PC-3 (cell line): Measurements from ENCODE around the gene MAST4. TPM values are rescaled to one million over a fixed set of nuclear protein-coding genes. Genes with fewer than 3 reads are reported as not detected.

Experiments used
- ATAC-seq: fragments of 200-7000 bp; cut with Tn5 transposase; 2 replicates; pipeline ENCODE4 v1.9.1; 2020; ENCODE audit warnings: mild to moderate bottlenecking, moderate library complexity
- BruUV-seq: library from RNA; stranded (reverse); fragments of 400-500 nt; replicated peaks from 2 replicates; lab custom pipeline; 2021; lab: Mats Ljungman, UMichigan
- CTCF ChIA-PET: fragments of 300-600 bp; sonication (Branson Sonifier 250); formaldehyde crosslinking; loops from one replicate; lab custom pipeline; 2022; ENCODE audit warnings: antibody characterized with exemption; lab: Charles Lee
- POLR2A ChIA-PET: fragments of 300-600 bp; sonication (Branson Sonifier 250); formaldehyde crosslinking; loops from one replicate; lab custom pipeline; 2022; ENCODE audit warnings: antibody characterized with exemption; ENCODE audit not compliant: unreplicated experiment; lab: Charles Lee
- DNase-seq: peaks from one replicate; pipeline ENCODE4 v3.0.0-alpha.2; 2015
- H2AFZ ChIP-seq: fragments of 300-600 bp; sonication (generic); 2 replicates; pipeline ENCODE4 v1.6.0; 2016; ENCODE audit warnings: antibody characterized with exemption, low read length
- H3F3A ChIP-seq: fragments of 300-600 bp; sonication (generic); one replicate; pipeline ENCODE4 v1.6.0; 2017; ENCODE audit warnings: antibody characterized with exemption, low read length, control low read depth, mild to moderate bottlenecking; ENCODE audit not compliant: unreplicated experiment
- H3K27ac ChIP-seq: fragments of 300-600 bp; sonication (generic); 2 replicates; pipeline ENCODE4 v1.5.1; 2016; ENCODE audit warnings: mild to moderate bottlenecking, low read length
- H3K27me3 ChIP-seq: fragments of 300-600 bp; sonication (generic); 2 replicates; pipeline ENCODE4 v1.6.1; 2016; ENCODE audit warnings: low read length, mixed read lengths
- H3K36me3 ChIP-seq: fragments of 300-600 bp; sonication (generic); 2 replicates; pipeline ENCODE4 v1.6.1; 2016; ENCODE audit warnings: low read depth, mixed run types, low read length, mixed read lengths
- H3K4me1 ChIP-seq: fragments of 300-600 bp; sonication (generic); 2 replicates; pipeline ENCODE4 v1.5.1; 2016; ENCODE audit warnings: low read length; ENCODE audit not compliant: insufficient read depth
- H3K4me2 ChIP-seq: fragments of 300-600 bp; sonication (generic); 2 replicates; pipeline ENCODE4 v1.6.0; 2016; ENCODE audit warnings: low read length
- H3K4me3 ChIP-seq: fragments of 300-600 bp; sonication (generic); 2 replicates; pipeline ENCODE4 v1.5.1; 2016; ENCODE audit warnings: mild to moderate bottlenecking, low read length, mixed read lengths
- H3K79me2 ChIP-seq: fragments of 300-600 bp; sonication (generic); 2 replicates; pipeline ENCODE4 v1.6.1; 2017; ENCODE audit warnings: low read length, mixed read lengths
- H3K9ac ChIP-seq: fragments of 300-600 bp; sonication (generic); 2 replicates; pipeline ENCODE4 v1.6.0; 2016; ENCODE audit warnings: mild to moderate bottlenecking, low read length
- H3K9me2 ChIP-seq: fragments of 300-600 bp; sonication (generic); replicated peaks from 2 replicates; pipeline ENCODE4 v1.6.1; 2016; ENCODE audit warnings: mixed run types, low read length, mixed read lengths
- H3K9me3 ChIP-seq: fragments of 300-600 bp; sonication (generic); 2 replicates; pipeline ENCODE4 v1.6.1; 2016; ENCODE audit warnings: low read length, mixed read lengths
- H4K20me1 ChIP-seq: fragments of 300-600 bp; sonication (generic); 2 replicates; pipeline ENCODE4 v1.6.1; 2016; ENCODE audit warnings: low read length, mixed read lengths
- EZH2 ChIP-seq: fragments of 300-600 bp; sonication (generic); IDR thresholded peaks from one replicate; pipeline ENCODE4 v1.6.1; 2017; ENCODE audit warnings: antibody characterized with exemption, mild to moderate bottlenecking, low read length; ENCODE audit not compliant: unreplicated experiment
- EZH2phosphoT487 ChIP-seq: fragments of 300-600 bp; sonication (generic); IDR thresholded peaks from 2 replicates; pipeline ENCODE4 v1.6.1; 2018; ENCODE audit warnings: mild to moderate bottlenecking, antibody characterized with exemption, low read length, borderline replicate concordance
- intact Hi-C: fragments of 100-400 bp; cut with micrococcal nuclease; formaldehyde crosslinking; loops from 2 replicates; pipeline ENCODE4 v1.9.0; 2023
- total RNA-seq: library from RNA; depleted of rRNA; stranded (reverse); fragments of >200 nt; gene quantifications from 2 replicates; pipeline ENCODE4 v1.2.3, GENCODE V29; 2014
- TF ChIP-seq, protein P1 (sequence below): fragments of 300-600 bp; sonication (generic); conservative IDR thresholded peaks from 2 replicates; pipeline ENCODE4 v1.5.1; 2017; ENCODE audit warnings: antibody characterized with exemption, low read depth, mild to moderate bottlenecking, low read length

MAST4 gene
- total RNA-seq, 1 experiment from 2014 or later = 7.9 TPM

DNA sequence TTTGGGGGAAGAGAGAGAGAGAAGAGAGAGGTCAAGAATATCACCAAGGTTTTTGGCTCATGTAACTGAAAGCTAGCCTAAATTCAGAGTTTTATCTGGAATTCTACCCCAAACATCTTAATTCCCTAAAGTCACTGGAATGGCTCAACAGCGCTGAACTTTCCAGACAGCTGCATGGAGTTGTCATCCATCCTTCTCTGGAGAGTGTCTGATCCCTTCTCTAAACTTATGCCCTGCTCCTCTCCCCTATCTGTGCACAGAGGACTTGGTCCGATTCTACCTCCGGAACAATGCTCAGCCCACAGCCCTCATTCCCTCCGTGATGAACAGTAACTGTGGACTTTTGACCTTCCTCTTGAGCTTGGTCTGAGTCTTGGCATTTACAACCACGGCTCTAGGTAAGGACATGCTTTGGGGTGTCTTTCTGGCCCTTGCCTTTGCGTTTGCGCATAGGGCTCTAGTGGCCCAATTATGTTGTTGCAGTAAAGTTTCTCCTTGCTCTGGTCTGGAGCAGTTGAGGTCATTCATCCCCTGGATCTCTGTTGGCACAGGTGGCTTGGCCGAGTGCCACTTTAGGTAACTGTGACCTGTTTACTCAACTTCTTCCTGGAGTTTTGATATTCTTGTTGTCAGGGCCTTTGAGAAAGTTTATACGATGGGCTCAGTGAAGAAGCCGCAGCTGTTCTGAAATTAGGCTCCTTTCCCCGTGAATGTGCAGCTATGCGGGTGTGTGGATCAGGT lies 618.7 kb downstream of the MAST4 start:
- POLR2A ChIA-PET = no interaction called here
- DNase-seq = no peak

DNA sequence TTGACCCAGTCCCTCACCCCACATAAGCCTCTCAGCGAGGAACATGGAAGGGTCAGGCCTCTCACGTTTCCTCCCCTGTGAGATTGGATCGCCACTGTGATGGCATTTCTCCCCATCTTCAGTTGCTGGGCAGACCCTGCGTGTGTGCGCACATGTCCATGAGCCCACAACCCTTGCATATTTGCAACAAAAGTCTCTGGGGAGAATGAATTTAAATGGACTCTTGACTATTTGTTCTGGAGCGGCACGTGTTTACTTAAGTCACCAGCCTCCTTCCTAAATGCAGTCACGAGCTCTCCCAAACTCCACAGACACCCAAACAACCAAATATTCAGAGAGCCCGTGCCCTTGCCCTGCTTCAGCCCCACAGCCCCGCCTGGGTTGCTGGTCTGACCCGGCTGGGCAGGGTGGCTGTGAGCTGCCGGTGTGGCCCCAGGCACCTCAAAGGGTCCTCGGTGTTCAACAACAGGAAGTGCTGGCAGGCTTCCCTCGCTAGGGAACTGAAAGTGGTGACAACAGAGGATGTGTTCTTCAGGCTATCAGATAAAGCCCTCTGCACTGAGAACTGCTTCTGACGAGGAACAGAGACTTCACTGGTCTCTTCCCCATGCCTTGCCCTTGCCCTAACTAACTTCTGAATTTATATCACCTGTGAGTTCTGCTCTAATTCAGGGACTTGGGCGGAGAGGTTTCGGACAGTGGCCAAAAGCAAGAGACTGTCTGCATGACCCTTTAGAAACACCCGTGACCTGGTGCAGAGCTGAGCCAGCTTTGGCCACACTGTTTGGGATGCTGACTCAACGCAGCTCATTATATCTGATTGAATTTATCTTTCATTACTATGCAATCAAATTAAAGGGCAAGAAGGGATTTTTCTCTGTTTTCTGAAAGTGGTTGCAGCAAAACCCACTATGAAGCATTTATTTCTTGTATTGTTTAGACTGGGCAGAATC lies 619.6 kb downstream of the MAST4 start:
- TF ChIP-seq EZH2phosphoT487 (no peak), EZH2 (no peak)
- TF ChIP-seq, protein P1, sequence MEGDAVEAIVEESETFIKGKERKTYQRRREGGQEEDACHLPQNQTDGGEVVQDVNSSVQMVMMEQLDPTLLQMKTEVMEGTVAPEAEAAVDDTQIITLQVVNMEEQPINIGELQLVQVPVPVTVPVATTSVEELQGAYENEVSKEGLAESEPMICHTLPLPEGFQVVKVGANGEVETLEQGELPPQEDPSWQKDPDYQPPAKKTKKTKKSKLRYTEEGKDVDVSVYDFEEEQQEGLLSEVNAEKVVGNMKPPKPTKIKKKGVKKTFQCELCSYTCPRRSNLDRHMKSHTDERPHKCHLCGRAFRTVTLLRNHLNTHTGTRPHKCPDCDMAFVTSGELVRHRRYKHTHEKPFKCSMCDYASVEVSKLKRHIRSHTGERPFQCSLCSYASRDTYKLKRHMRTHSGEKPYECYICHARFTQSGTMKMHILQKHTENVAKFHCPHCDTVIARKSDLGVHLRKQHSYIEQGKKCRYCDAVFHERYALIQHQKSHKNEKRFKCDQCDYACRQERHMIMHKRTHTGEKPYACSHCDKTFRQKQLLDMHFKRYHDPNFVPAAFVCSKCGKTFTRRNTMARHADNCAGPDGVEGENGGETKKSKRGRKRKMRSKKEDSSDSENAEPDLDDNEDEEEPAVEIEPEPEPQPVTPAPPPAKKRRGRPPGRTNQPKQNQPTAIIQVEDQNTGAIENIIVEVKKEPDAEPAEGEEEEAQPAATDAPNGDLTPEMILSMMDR = no peak
- CTCF ChIA-PET = no interaction called here
- Histone ChIP-seq H3K27me3 (no peaks in the 10 kb centered on the region), H3K4me1 (peaks cover 29% of the 10 kb centered on the region), H3K9ac (no peak overlapping the region), H3K4me3 (peak overlapping the region; percentile 3; the same call in 1 of the 2 replicates), H3F3A (no peaks in the 10 kb centered on the region), H3K4me2 (peak overlapping the region; percentile 59), H3K9me2 (no peaks in the 10 kb centered on the region), H4K20me1 (no peaks in the 10 kb centered on the region), H3K27ac (no peak overlapping the region), H3K9me3 (no peaks in the 10 kb centered on the region), H2AFZ (peak overlapping the region; percentile 81), H3K79me2 (no peaks in the 10 kb centered on the region), H3K36me3 (no peaks in the 10 kb centered on the region)
- intact Hi-C loops = no loop called here
- BruUV-seq = no TSS peak
- DNase-seq = no peak
- POLR2A ChIA-PET = no interaction called here
- peak; percentile 47 for ATAC-seq

More for the DNA sequence above, 618.7 kb downstream of the MAST4 start:
- Histone ChIP-seq H2AFZ (no peak overlapping the region), H3K27ac (no peak overlapping the region), H3K4me1 (peaks cover 29% of the 10 kb centered on the region), H3K79me2 (no peaks in the 10 kb centered on the region), H3K9me2 (no peaks in the 10 kb centered on the region), H3F3A (no peaks in the 10 kb centered on the region), H3K27me3 (no peaks in the 10 kb centered on the region), H3K9ac (no peak overlapping the region), H3K9me3 (no peaks in the 10 kb centered on the region), H3K4me2 (no peak overlapping the region), H3K4me3 (no peak overlapping the region), H3K36me3 (no peaks in the 10 kb centered on the region), H4K20me1 (no peaks in the 10 kb centered on the region)
- no TSS peak for BruUV-seq
- intact Hi-C loops = no loop called here
- no peak for TF ChIP-seq EZH2
- TF ChIP-seq, protein P1 = no peak
- CTCF ChIA-PET = no interaction called here
- ATAC-seq = no peak
